HG02588 (cell line): Measurements from ENCODE around the gene HTRA3.

Experiments used
- ATAC-seq: cut with Tn5 transposase; IDR thresholded peaks from one replicate; pipeline ENCODE4 v1.9.1; 2021; ENCODE audit warnings: mild to moderate bottlenecking, moderate library complexity; ENCODE audit not compliant: unreplicated experiment

HTRA3 gene

GRCh38 chr4:8322794-8323704 is 53.5 kb downstream of the HTRA3 start:
- ATAC-seq, result no peak

DNA sequence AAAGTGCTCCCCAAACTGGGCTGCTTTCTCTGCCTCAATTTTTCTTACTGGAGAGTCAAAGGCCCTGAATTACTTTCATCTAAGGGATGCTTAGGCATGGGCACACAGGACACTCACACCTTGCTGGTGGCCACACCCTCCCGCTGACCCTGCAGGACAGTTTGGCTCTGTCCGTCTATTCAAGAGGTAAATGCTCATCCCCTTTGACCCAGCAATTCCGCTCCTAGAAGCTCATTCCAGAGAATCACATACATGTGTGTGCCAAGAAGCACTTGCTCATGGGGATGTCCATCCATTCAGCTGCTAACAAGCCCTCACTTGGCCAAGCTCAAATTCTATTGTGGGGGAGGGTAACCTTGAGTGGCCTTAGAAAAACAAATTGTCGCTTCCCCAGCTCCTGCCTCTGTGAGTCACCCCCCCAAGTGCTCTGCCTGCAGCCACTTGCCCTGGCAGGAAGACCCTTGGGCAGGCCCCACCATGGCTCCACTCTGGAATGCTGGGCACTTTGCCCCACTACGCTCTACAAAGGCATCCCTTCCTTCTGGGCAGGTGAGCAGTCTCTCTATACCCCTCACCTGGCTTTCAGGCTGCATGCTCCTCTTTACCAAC is 54.5 kb downstream of the HTRA3 start:
- no peak for ATAC-seq

- ATAC-seq, result no peak
Observed at GRCh38 chr4:8324640-8325239, 55.2 kb downstream of the HTRA3 start.

GRCh38 chr4:8325291-8325973 is 55.9 kb downstream of the HTRA3 start:
- no peak for ATAC-seq

GRCh38 chr4:8326206-8326605 is 56.7 kb downstream of the HTRA3 start:
- no peak for ATAC-seq

DNA sequence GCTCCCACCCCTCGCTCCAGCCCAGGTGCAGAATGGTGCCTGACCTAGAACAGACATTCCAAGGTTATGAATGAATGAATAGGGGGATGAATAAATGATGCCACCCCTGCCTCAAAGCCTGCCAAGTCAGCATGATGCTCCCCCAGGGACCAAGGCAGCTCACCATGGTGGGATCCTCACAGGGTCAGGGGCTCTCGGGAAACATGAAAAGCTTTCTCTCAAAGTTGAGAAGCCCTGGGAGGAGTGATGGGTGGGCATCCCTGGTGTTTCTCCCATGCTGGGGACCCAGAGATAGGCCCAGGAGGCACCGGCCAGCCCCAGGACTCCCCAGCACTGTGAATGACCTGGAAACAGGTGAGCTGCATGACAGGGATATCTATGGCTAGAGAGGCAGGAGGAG is 58.9 kb downstream of the HTRA3 start:
- no peak for ATAC-seq

GRCh38 chr4:8328866-8329559 is 59.5 kb downstream of the HTRA3 start:
- no peak for ATAC-seq

DNA sequence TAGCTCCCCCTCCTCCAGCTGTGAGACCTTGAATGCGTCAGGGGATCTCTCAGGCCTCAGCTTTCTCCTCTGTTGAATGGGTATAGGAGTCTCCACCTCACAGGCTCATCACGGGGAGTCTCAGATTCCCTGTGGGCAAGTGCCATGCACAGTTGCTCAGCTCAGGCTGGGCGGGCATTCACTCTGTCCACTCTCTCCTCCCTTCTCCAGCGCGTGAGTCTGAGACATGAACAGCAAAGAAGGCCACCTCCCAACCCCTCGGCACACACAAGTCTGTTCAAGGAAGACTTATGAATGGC is 60.0 kb downstream of the HTRA3 start:
- no peak for ATAC-seq

DNA sequence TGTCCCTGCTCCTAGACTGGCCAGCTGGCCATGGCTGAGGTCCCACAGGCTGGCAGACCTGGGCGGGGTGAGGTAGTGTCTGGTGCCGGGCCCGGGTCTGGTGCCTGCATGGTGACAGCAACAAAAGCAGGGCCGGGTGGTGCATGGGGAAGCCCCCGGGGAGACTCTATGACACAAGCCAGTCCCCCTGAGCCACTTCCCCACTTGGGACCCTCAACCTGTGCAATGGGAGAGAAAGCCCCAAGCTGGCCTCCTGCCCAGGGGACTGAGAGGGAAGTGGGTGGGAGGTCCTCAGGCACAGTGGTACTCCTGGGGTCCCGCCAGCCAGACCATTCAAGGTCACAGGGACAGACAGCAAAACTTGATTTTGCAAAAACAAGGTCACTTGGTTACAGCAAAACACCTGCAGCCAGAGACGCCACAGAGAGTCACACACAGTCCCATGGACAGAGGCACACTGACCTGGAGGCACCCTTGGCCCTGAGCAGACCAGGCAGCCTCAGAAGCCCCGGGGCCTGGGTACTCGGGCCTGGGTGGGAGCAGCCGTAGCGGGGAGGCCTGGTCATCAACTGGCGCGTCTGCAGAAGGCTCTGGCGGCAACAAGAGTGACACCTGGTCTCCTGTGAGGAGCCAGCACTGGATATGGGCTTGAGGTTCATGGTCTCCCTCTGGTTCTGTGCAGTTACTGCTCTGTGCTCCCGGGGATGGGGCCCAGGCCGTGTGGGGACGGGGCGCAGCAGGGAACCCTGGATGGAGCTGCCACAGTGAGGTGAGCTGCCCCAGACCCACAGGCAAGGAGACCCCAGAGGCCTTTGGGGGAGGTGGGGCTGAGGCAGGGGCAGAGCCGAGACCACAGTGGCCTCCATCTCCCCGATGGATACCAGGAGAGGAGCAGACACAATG is 60.6 kb downstream of the HTRA3 start:
- ATAC-seq, result no peak

GRCh38 chr4:8330821-8331574 is 61.4 kb downstream of the HTRA3 start:
- ATAC-seq, result no peak

- no peak for ATAC-seq
Observed at GRCh38 chr4:8331575-8331955, 62.0 kb downstream of the HTRA3 start.

- no peak for ATAC-seq
Observed at GRCh38 chr4:8332038-8332857, 62.7 kb downstream of the HTRA3 start.

DNA sequence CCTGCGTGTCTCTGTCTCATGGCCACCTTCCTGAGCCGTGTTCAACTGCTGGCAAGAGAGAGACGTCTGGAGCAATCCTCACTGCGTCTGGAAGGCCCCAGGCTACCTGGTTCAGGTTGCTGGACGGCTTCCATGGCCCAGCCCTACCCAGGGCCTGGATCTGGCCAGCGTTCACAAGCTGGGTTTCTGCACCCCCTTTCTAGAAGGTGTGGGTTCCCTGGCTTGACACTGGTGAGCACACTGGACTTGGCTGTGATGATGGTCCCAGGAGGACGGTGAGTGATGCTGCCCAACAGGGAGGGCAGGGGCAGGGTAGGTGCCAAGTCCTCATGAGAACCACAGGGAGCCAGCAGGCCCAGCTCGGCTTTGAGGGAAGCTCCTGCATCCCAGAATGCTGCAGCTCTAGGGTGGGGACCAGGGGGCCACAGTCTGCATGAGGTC is 63.4 kb downstream of the HTRA3 start:
- ATAC-seq, result no peak

DNA sequence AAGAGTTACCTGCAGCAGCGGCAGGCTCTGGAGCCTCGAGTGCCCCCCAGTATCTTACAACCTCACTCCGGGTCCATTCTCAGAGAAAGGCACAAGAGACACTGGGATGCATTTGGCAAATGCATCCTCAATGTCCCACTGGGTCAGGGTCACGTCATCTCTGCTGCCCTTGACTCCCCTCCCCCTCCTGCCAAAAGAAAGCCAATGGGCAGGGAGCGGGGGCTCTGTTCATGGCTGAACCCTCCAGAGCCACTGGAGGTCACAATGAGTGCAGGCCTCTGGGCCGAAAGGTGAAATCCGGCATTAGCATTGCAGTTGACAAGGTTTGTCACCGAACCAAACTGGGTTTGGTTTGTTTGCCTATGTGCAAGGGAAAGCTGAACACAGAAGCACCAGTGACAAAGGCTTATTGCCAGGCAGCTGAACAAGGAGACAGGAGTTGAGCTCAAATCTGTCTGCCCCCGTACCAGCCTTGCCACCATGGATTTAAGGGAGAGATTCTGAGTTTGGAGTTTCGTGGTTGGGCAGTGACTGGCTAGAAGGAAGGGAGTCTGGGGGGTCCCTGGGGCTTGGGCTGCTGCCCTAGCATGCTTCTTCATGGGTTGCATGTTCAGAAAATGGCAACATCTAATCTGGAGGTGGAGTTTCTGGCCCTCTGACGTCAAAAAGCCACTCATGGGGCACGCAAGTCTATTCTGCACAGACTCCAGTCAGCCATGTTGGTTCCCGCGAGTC is 64.3 kb downstream of the HTRA3 start:
- ATAC-seq, result no peak

DNA sequence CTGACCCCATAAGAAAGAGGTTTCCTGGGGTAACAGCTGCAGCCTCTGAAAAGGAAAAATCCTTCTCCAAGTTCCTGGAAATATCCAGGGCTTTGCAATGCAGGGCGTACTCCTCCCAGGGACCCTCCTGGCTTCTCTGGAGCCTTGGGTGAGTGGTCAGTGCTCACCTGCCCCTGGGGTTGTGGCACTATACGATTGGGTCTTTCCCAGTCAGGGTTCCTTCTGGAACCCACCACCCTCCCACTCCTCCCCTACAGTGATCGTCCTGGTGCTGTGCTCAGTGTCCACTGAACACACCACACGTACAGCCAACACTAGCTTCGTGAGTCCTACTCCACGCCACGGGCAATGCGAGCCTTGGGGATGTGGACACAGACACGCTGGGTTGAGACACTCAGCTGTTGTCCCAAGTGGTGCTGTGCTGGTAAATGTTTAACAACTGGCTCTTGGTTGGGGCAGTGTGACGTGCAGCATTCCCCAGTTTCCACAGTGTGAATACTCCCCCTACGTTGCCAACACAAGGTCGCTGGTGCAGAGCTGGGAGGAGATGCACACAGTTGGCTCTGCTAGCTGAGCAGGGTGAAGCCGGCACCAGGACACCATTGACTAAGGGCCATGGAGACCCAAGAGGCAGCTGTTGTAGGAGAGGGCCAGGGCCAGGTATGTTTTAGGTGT is 65.4 kb downstream of the HTRA3 start:
- ATAC-seq, result no peak

DNA sequence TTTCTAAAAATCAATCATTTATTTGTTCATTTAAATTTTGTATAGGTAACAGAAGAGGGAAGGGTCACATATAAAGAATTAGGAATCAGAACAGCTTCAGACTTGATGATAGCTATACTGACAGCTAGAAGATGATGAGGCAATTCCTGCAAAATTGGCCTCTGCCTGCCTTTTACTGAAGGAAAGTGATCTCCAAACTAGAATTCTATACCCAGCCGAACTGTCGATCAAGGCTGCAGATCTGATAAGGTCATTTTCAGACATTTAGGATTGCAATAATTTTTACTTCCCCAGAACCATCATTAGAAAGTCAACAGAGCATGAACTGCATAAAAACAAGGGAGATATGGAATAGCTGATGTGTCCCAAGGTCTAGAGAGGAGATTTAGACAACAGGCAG is 66.3 kb downstream of the HTRA3 start:
- ATAC-seq, result no peak

DNA sequence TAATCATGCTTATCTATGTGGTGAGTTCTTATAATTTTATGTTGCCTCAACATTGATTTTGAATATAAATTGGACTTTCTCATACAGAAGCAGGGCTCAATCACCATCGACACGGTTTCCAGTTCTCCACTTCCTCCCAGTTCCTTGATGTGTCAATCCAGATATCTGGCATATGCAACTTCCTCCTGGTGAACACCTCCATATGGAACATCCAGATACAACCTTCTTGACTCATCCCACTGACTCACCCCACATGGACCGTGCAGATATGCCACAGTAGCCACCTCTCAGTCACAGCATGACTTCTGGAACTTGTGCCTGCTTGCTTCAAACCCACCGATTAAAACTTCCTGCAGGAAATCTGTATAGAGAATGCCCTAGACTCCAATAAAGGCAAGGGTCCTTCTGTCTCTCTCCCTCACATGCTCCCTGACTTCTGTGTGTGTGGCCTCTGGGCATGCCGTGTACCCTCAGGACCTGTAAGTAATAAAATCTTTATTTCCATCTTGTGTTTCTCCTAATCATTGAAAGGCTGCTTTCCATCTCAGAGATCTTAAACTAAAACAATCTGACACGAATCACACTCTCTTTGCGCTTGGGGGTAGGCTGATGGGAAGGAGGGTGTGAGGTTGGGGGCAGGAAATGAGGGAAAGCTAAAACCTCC is 67.0 kb downstream of the HTRA3 start:
- ATAC-seq, result no peak
